Transverse colon (tissue), 3 donors: ENCODE measurements around the gene DNER.
A peak's percentile ranks its signal among the peaks of the same experiment; 100 is the strongest.

ENCODE experiments used
- EP300 ChIP-seq: sonication (generic); formaldehyde crosslinking; IDR thresholded peaks from one replicate; pipeline ENCODE4 v1.6.1; 2017; ENCODE audit warnings: antibody characterized with exemption, low read depth
- POLR2A ChIP-seq: fragments of 450-650 bp; IDR thresholded peaks from one replicate; pipeline ENCODE4 v1.6.1; 2016; ENCODE audit warnings: antibody characterized with exemption, mild to moderate bottlenecking, moderate library complexity
- TF ChIP-seq, protein P1 (sequence below), 5 experiments: fragments of 200-600 bp in 3 of 5; fragments of 450-650 bp in 2 of 5; sonication (generic) in 3 of 5; IDR thresholded peaks; 1 replicate in 2 of 5; 2 replicates in 3 of 5; pipeline ENCODE4 v1.5.1; 2016 to 2017; ENCODE audit warnings: antibody characterized with exemption in 5 of 5, inconsistent platforms in 3 of 5, mild to moderate bottlenecking in 2 of 5, moderate library complexity in 1 of 5

DNA sequence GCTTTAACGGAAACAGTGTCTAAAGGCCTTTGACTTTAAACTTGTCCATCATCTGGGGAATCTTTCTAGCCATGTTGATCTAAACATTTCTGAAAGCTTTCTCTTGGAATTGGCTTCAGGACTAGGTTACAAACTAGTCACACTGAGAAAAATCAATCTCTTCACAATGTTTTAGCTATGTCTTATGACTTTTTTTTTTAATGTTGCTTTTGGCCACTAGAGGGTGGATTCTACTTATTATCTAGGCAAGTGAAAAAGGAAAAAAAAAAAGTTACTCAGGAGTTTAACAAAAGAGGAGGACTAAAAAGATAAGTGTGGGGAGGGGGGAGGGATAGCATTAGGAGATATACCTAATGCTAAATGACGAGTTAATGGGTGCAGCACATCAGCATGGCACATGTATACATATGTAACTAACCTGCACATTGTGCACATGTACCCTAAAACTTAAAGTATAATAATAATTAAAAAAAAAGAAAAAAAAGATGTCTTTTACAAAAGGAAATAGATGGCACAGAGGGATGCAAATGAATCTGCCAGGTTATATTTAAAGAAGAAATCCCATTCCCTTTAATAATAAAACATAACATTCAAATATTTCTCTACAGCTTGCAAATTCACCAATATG is 282.9 kb downstream of the DNER start:
- TF ChIP-seq, protein P1, sequence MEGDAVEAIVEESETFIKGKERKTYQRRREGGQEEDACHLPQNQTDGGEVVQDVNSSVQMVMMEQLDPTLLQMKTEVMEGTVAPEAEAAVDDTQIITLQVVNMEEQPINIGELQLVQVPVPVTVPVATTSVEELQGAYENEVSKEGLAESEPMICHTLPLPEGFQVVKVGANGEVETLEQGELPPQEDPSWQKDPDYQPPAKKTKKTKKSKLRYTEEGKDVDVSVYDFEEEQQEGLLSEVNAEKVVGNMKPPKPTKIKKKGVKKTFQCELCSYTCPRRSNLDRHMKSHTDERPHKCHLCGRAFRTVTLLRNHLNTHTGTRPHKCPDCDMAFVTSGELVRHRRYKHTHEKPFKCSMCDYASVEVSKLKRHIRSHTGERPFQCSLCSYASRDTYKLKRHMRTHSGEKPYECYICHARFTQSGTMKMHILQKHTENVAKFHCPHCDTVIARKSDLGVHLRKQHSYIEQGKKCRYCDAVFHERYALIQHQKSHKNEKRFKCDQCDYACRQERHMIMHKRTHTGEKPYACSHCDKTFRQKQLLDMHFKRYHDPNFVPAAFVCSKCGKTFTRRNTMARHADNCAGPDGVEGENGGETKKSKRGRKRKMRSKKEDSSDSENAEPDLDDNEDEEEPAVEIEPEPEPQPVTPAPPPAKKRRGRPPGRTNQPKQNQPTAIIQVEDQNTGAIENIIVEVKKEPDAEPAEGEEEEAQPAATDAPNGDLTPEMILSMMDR (IDR thresholded peaks at IDR 0.05), result peak; percentile 32 to 48 (median 42)
- no peak for TF ChIP-seq POLR2A
- no peak for TF ChIP-seq EP300
